H1 (cell line): Measurements from ENCODE around the gene TSPAN4. TPM values are rescaled to one million over a fixed set of nuclear protein-coding genes. Genes with fewer than 3 reads are reported as not detected.

Experiments used
- CTCF ChIA-PET: fragments of 300-600 bp; sonication (Branson Sonifier 250); formaldehyde crosslinking; loops from one replicate; lab custom pipeline; 2021; ENCODE audit not compliant: partially characterized antibody; lab: Charles Lee
- POLR2A ChIA-PET: fragments of 300-600 bp; sonication (Branson Sonifier 250); formaldehyde crosslinking; loops from one replicate; lab custom pipeline; 2021; ENCODE audit warnings: inconsistent platforms; ENCODE audit not compliant: partially characterized antibody; lab: Charles Lee
- DNase-seq, 2 experiments: peaks; one replicate each; pipeline versions ENCODE4 v3.0.0 to v3.0.0-alpha.2; 2010 to 2022; ENCODE audit warnings: low spot score in 2 of 2, low read depth in 1 of 2, mixed read lengths in 1 of 2
- FAIRE-seq: peaks from 2 replicates; lab custom pipeline; 2011; peaks lifted over from hg19 to GRCh38; lab: Jason Lieb, UNC
- H2AFZ ChIP-seq: 2 replicates; pipeline ENCODE4 v1.8.1; 2012; ENCODE audit warnings: low read length, inconsistent platforms
- H2AK5ac ChIP-seq: 2 replicates; pipeline ENCODE4 v1.6.1; 2013; ENCODE audit warnings: low read depth, low read length
- H2BK120ac ChIP-seq: replicated peaks from 2 replicates; pipeline ENCODE3; 2013; ENCODE audit warnings: low read depth, low read length, inconsistent platforms
- H2BK12ac ChIP-seq: 2 replicates; pipeline ENCODE4 v1.6.1; 2013; ENCODE audit warnings: low read depth, low read length
- H2BK15ac ChIP-seq: 2 replicates; pipeline ENCODE4 v1.6.1; 2013; ENCODE audit warnings: low read length
- H2BK20ac ChIP-seq: 2 replicates; pipeline ENCODE4 v1.6.1; 2013; ENCODE audit warnings: low read length
- H2BK5ac ChIP-seq: 2 replicates; pipeline ENCODE4 v1.6.1; 2013; ENCODE audit warnings: low read depth, low read length
- H3K14ac ChIP-seq: 2 replicates; pipeline ENCODE4 v1.6.1; 2013; ENCODE audit warnings: inconsistent platforms; ENCODE audit not compliant: insufficient read length
- H3K18ac ChIP-seq: 2 replicates; pipeline ENCODE4 v1.6.1; 2013; ENCODE audit warnings: low read length; ENCODE audit errors: extremely low read depth
- H3K23ac ChIP-seq: 2 replicates; pipeline ENCODE4 v1.6.1; 2013; ENCODE audit warnings: inconsistent platforms; ENCODE audit not compliant: insufficient read length
- H3K23me2 ChIP-seq: 2 replicates; pipeline ENCODE4 v1.6.1; 2013; ENCODE audit warnings: low read depth, low read length
- H3K27ac ChIP-seq: 2 replicates; pipeline ENCODE4 v1.6.1; 2011; ENCODE audit warnings: low read depth, low read length, inconsistent platforms
- H3K27me3 ChIP-seq, 4 experiments: replicated peaks in 1 of 4; 1 replicate in 1 of 4; 2 replicates in 3 of 4; pipeline versions ENCODE4 v1.6.1 to v1.8.1; 2011 to 2013; ENCODE audit warnings: low read length in 3 of 4, mild to moderate bottlenecking in 3 of 4, inconsistent platforms in 2 of 4, mixed read lengths in 2 of 4, moderate library complexity in 1 of 4; ENCODE audit not compliant: control insufficient read depth in 3 of 4, insufficient read depth in 3 of 4; ENCODE audit errors: extremely low read depth in 1 of 4
- H3K36me3 ChIP-seq, 4 experiments: 2 replicates each; pipeline versions ENCODE4 v1.6.1 to v1.8.1; 2011 to 2013; ENCODE audit warnings: mild to moderate bottlenecking in 4 of 4, low read length in 3 of 4, moderate library complexity in 2 of 4, control low read depth in 1 of 4, inconsistent platforms in 1 of 4; ENCODE audit not compliant: insufficient read depth in 4 of 4, control insufficient read depth in 2 of 4
- H3K4ac ChIP-seq: replicated peaks from 2 replicates; pipeline ENCODE3; 2013; ENCODE audit warnings: low read length, low read depth, mixed read lengths, inconsistent platforms; ENCODE audit not compliant: insufficient read length
- H3K4me1 ChIP-seq, 4 experiments: replicated peaks in 1 of 4; 1 replicate in 1 of 4; 2 replicates in 3 of 4; pipeline versions ENCODE4 v1.6.1 to v1.8.1; 2011 to 2013; ENCODE audit warnings: low read length in 3 of 4, inconsistent platforms in 2 of 4, mixed read lengths in 1 of 4; ENCODE audit not compliant: insufficient read depth in 4 of 4, control insufficient read depth in 3 of 4
- H3K4me2 ChIP-seq, 2 experiments: 2 replicates each; pipeline versions ENCODE4 v1.6.1 to v1.8.1; 2011 to 2013; ENCODE audit warnings: low read depth in 2 of 2, low read length in 2 of 2, control low read depth in 1 of 2, inconsistent platforms in 1 of 2, mild to moderate bottlenecking in 1 of 2; ENCODE audit not compliant: insufficient read depth in 1 of 2
- H3K4me3 ChIP-seq, 4 experiments: fragments of 200-600, 300-600 bp in 1 of 4; sonication (generic), shearing (Covaris generic), sonication (Bioruptor Twin) in 1 of 4; 2 replicates each; pipeline versions ENCODE4 v1.5.1 to v1.8.1; 2011 to 2016; ENCODE audit warnings: low read length in 4 of 4, low read depth in 3 of 4, control low read depth in 2 of 4, inconsistent platforms in 2 of 4, mild to moderate bottlenecking in 2 of 4, mixed read lengths in 1 of 4, moderate library complexity in 1 of 4; ENCODE audit not compliant: insufficient read depth in 2 of 4; ENCODE audit errors: extremely low read depth in 1 of 4
- H3K56ac ChIP-seq: replicated peaks from 2 replicates; pipeline ENCODE3; 2013; ENCODE audit warnings: low read depth, mild to moderate bottlenecking, mixed read lengths, low read length, inconsistent platforms; ENCODE audit not compliant: insufficient read length
- H3K79me1 ChIP-seq: 2 replicates; pipeline ENCODE4 v1.6.1; 2013; ENCODE audit warnings: low read depth, low read length, control low read depth
- H3K79me2 ChIP-seq, 2 experiments: 2 replicates each; pipeline versions ENCODE4 v1.6.1 to v1.8.1; 2012 to 2013; ENCODE audit warnings: low read length in 2 of 2, mild to moderate bottlenecking in 2 of 2, inconsistent platforms in 1 of 2; ENCODE audit not compliant: insufficient read depth in 2 of 2, control insufficient read depth in 1 of 2
- H3K9ac ChIP-seq, 4 experiments: replicated peaks in 1 of 4; 1 replicate in 1 of 4; 2 replicates in 3 of 4; pipeline versions ENCODE4 v1.6.1 to v1.8.1; 2011 to 2013; ENCODE audit warnings: low read depth in 3 of 4, low read length in 3 of 4, control low read depth in 2 of 4, mild to moderate bottlenecking in 2 of 4, moderate library complexity in 2 of 4, inconsistent platforms in 1 of 4; ENCODE audit errors: extremely low read depth in 1 of 4
- H3K9me3 ChIP-seq, 2 experiments: 2 replicates each; pipeline versions ENCODE4 v1.6.1 to v1.8.1; 2012 to 2013; ENCODE audit warnings: mild to moderate bottlenecking in 2 of 2, moderate library complexity in 2 of 2, control low read depth in 1 of 2, inconsistent platforms in 1 of 2, low read depth in 1 of 2, low read length in 1 of 2, mixed read lengths in 1 of 2; ENCODE audit not compliant: insufficient read depth in 2 of 2
- H4K20me1 ChIP-seq, 2 experiments: replicated peaks in 1 of 2; 2 replicates each; pipeline versions ENCODE3 to v1.8.1; 2011 to 2013; ENCODE audit warnings: inconsistent platforms in 2 of 2, low read length in 2 of 2, mild to moderate bottlenecking in 1 of 2; ENCODE audit not compliant: insufficient read depth in 2 of 2, control insufficient read depth in 1 of 2
- H4K5ac ChIP-seq: 2 replicates; pipeline ENCODE4 v1.6.1; 2013; ENCODE audit warnings: low read length, low read depth, mixed read lengths, inconsistent platforms; ENCODE audit not compliant: insufficient read length
- H4K8ac ChIP-seq: 2 replicates; pipeline ENCODE4 v1.8.0; 2013; ENCODE audit warnings: mild to moderate bottlenecking, moderate library complexity, low read length, inconsistent platforms; ENCODE audit not compliant: insufficient read depth; ENCODE audit errors: extremely low read depth
- H4K91ac ChIP-seq: replicated peaks from 2 replicates; pipeline ENCODE3; 2013; ENCODE audit warnings: low read length, mixed read lengths, inconsistent platforms; ENCODE audit not compliant: insufficient read length
- BACH1 ChIP-seq: IDR thresholded peaks from 2 replicates; pipeline ENCODE4 v1.6.1; 2012; ENCODE audit warnings: low read length, improper control_type of control experiment
- SAP30 ChIP-seq: fragments of 300-600 bp; sonication (generic); IDR thresholded peaks from 2 replicates; pipeline ENCODE4 v1.7.1; 2012; ENCODE audit warnings: low read length, moderate library complexity, mild to moderate bottlenecking, inconsistent platforms; ENCODE audit not compliant: insufficient read depth, insufficient replicate concordance
- YY1 ChIP-seq: IDR thresholded peaks from 2 replicates; pipeline ENCODE4 v1.6.1; 2011; ENCODE audit warnings: low read depth, mild to moderate bottlenecking, low read length
- WGBS, 2 experiments: shearing (Covaris generic) in 1 of 2; methylation state at CpG; one replicate each; pipeline versions ENCODE4 v1.1.6 to v1.1.7; 2013 to 2015; ENCODE audit warnings: low lambda C conversion rate in 2 of 2, mixed read lengths in 2 of 2, inconsistent platforms in 1 of 2, low coverage in 1 of 2, missing lambda C conversion rate in 1 of 2; ENCODE audit not compliant: insufficient replicate concordance in 2 of 2, insufficient coverage in 1 of 2, insufficient read length in 1 of 2; ENCODE audit errors: extremely low coverage in 1 of 2, missing lambda C conversion rate in 1 of 2; 5-methylcytosine and 5-hydroxymethylcytosine counted together
- polyA plus RNA-seq, 7 experiments: library from polyadenylated mRNA; depleted of rRNA in 3 of 7; stranded (reverse) in 5 of 7; unstranded in 2 of 7; fragments of >200 nt in 5 of 7; fragments of 200-250 nt in 2 of 7; gene quantifications; 1 replicate in 5 of 7; 2 replicates in 1 of 7; 4 replicates in 1 of 7; pipeline versions ENCODE4 v1.2.1 to v1.2.3, GENCODE V29; 2011 to 2013; ENCODE audit warnings: missing spikeins in 2 of 7, mixed read lengths in 2 of 7
- total RNA-seq: library from RNA; stranded (reverse); fragmentation: NEBNext Ultra II Directional; extraction: Animal tissue kit (Norgen Biotek cat#: 25700); gene quantifications from 2 replicates; pipeline ENCODE4 v1.2.1, GENCODE V29; 2021

Gene TSPAN4
- total and polyA plus RNA-seq, 2 of the 8 experiments (the other 6 are each of a cell fraction or from before 2014, with no cell fraction given), result 74.1 to 145 TPM

DNA sequence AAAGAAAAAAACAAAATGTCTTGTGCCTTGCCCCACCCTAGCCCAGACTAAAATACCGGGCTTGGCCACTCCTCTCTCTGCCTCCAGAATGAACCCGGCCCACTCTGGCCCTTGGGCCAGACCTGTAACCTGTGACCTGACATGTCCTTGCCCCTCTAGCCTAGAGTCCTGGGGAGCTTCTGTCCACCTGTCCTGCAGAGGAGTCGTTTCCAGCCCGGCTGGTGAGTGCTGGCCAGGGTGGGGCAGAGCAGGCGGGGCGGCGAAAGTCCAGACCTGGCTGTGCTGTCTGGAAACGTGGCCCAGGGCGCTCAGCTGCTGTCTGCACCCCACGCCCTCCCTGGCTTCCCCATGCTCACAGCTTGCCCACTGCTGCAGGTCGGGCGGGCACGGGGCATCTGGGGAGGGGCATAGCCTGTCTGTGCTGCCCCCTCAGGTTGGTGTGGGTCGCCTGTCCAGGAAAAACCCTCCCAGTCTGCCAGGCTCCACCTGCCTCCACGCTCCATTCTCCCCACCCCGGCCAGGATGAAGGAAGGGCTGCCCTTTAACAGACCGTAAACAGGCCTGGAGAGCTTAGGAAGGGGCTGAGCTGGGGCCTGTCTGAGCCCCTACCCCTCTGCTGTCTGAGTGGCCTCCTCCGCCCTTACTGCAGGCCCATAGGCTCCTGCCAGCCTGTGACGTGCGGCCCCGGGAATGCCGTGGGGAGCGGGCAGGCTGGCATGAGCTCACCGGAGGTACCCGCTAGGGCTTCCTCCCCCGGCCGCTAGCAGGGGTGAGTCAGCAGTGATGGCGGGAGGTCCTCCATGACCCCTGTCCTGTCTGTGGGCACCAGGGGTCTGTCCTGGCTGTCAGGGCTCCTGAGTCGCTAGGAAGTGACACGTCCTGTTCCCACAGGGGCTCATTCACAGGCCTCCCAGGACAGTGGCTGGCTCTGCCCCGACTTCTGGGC lies 8.0 kb upstream of the TSPAN4 start:
- CTCF ChIA-PET, result interaction anchor here (1.2 to 2.5 kb wide), 5 partner anchors 10 to 34 kb away, joined by 3 to 17 read pairs (median 5); partner anchors contain the start of gene PNPLA2

More for the DNA sequence above, 8.0 kb upstream of the TSPAN4 start:
- Histone ChIP-seq H3K9me3 (no peaks in the 10 kb centered on the region), H2BK15ac (no peak overlapping the region), H4K20me1 (peaks cover 2 to 32% of the 10 kb centered on the region in 2 experiments), H3K9ac (no peak overlapping the region), H2BK120ac (no peak overlapping the region), H3K4me3 (no peak overlapping the region), H4K91ac (no peak overlapping the region), H3K23me2 (peaks cover 22% of the 10 kb centered on the region), H3K23ac (no peak overlapping the region), H3K56ac (no peak overlapping the region), H3K14ac (no peak overlapping the region), H3K79me2 (no peaks in the 10 kb centered on the region; a peak in 1 of 4 replicates), H3K36me3 (peaks cover 0 to 25% (median 14%) of the 10 kb centered on the region in 4 experiments; a peak in 5 of 8 replicates), H2AK5ac (no peak overlapping the region), H3K4ac (no peak overlapping the region), H3K4me2 (peak overlapping the region in 1 of 2 experiments; percentile 84; a peak in 1 of 4 replicates), H2BK5ac (no peak overlapping the region; the same call in 1 of the 2 replicates), H3K79me1 (no peaks in the 10 kb centered on the region; the same call in 1 of the 2 replicates), H4K5ac (no peak overlapping the region), H3K4me1 (peaks cover 0 to 39% (median 29%) of the 10 kb centered on the region in 4 experiments; a peak in 6 of 7 replicates), H4K8ac (no peak overlapping the region; the same call in 1 of the 2 replicates), H2BK12ac (no peak overlapping the region), H3K27ac (no peak overlapping the region), H2AFZ (no peak overlapping the region), H2BK20ac (no peak overlapping the region), H3K27me3 (peaks cover 6 to 22% (median 20%) of the 10 kb centered on the region in 4 experiments), H3K18ac (no peak overlapping the region)
- DNase-seq (no peak), FAIRE-seq (no peak)
- POLR2A ChIA-PET, result interaction anchor here (0.8 to 53.0 kb wide), 5 partner anchors 4 to 618 kb away, joined by 3 to 1917 read pairs (median 234); partner anchors contain the start of genes CD151, CEND1, CRACR2B and PIDD1
- 80% methylated on average over 29 of the region's 31 CpGs; no CpG with 5 or more reads in 1 of the 2 experiments for WGBS, 2 experiments
- TF ChIP-seq BACH1 (no peak), SAP30 (no peak), YY1 (no peak)
